SK-N-SH treated with all-trans-retinoic acid at 6 μM for 48 hours (cell line): ENCODE data around the gene DEAF1.

ENCODE experiments used
- ATAC-seq: fragments of 200-7000 bp; cut with Tn5 transposase; 3 replicates; pipeline ENCODE4 v1.9.1; 2020; ENCODE audit warnings: mild to moderate bottlenecking, moderate library complexity
- BACH2 ChIP-seq: fragments of 250-450 bp; sonication (Bioruptor Pico); IDR thresholded peaks from 2 replicates; pipeline ENCODE4 v1.9.0; 2021; ENCODE audit warnings: mild to moderate bottlenecking, borderline replicate concordance
- CREB5 ChIP-seq: fragments of 250-450 bp; sonication (Bioruptor Pico); IDR thresholded peaks from 2 replicates; pipeline ENCODE4 v1.5.1; 2020; ENCODE audit warnings: low read depth, mild to moderate bottlenecking, moderate library complexity
- CSDC2 ChIP-seq: fragments of 250-450 bp; sonication (Bioruptor Pico); IDR thresholded peaks from 2 replicates; pipeline ENCODE4 v1.5.0; 2020; ENCODE audit warnings: mild to moderate bottlenecking, moderate library complexity
- CSRNP3 ChIP-seq: fragments of 250-450 bp; sonication (Bioruptor Pico); IDR thresholded peaks from 2 replicates; pipeline ENCODE4 v1.5.1; 2021; ENCODE audit warnings: mild to moderate bottlenecking, moderate library complexity
- ESRRG ChIP-seq: fragments of 250-450 bp; sonication (Bioruptor Pico); IDR thresholded peaks from 2 replicates; pipeline ENCODE4 v1.6.1; 2021; ENCODE audit warnings: mild to moderate bottlenecking
- ISL1 ChIP-seq: fragments of 250-450 bp; sonication (Bioruptor Pico); IDR thresholded peaks from 2 replicates; pipeline ENCODE4 v2.1.2; 2022; ENCODE audit warnings: mild to moderate bottlenecking, moderate library complexity
- OSR1 ChIP-seq: fragments of 250-450 bp; sonication (Bioruptor Pico); IDR thresholded peaks from 2 replicates; pipeline ENCODE4 v1.8.0; 2022; ENCODE audit warnings: moderate library complexity, mild to moderate bottlenecking, inconsistent platforms
- PATZ1 ChIP-seq: fragments of 250-450 bp; sonication (Bioruptor Pico); IDR thresholded peaks from 2 replicates; pipeline ENCODE4 v1.8.0; 2020; ENCODE audit warnings: mild to moderate bottlenecking, moderate library complexity, borderline replicate concordance
- POU6F1 ChIP-seq: fragments of 250-450 bp; sonication (Bioruptor Pico); IDR thresholded peaks from 2 replicates; pipeline ENCODE4 v1.8.0; 2021; ENCODE audit warnings: low read depth, mild to moderate bottlenecking, moderate library complexity, borderline replicate concordance
- RARB ChIP-seq: fragments of 250-450 bp; sonication (Bioruptor Pico); IDR thresholded peaks from 2 replicates; pipeline ENCODE4 v1.8.0; 2021; ENCODE audit warnings: mild to moderate bottlenecking, moderate library complexity
- SNAI2 ChIP-seq: fragments of 250-450 bp; sonication (Bioruptor Pico); IDR thresholded peaks from 2 replicates; pipeline ENCODE4 v1.5.0; 2020; ENCODE audit warnings: mild to moderate bottlenecking, moderate library complexity
- TCF4 ChIP-seq: fragments of 250-450 bp; sonication (Bioruptor Pico); IDR thresholded peaks from 2 replicates; pipeline ENCODE4 v1.8.0; 2021; ENCODE audit warnings: mild to moderate bottlenecking, moderate library complexity, borderline replicate concordance
- TOX ChIP-seq: fragments of 250-450 bp; sonication (Bioruptor Pico); IDR thresholded peaks from 2 replicates; pipeline ENCODE4 v1.8.0; 2021; ENCODE audit warnings: mild to moderate bottlenecking, moderate library complexity, borderline replicate concordance
- TSHZ2 ChIP-seq: fragments of 250-450 bp; sonication (Bioruptor Pico); IDR thresholded peaks from 2 replicates; pipeline ENCODE4 v1.5.0; 2020; ENCODE audit warnings: mild to moderate bottlenecking, moderate library complexity
- ZC3H10 ChIP-seq: fragments of 250-450 bp; sonication (Bioruptor Pico); IDR thresholded peaks from 2 replicates; pipeline ENCODE4 v1.5.1; 2021; ENCODE audit warnings: mild to moderate bottlenecking, moderate library complexity
- ZFP30 ChIP-seq: fragments of 450-650 bp; formaldehyde crosslinking; IDR thresholded peaks from 2 replicates; pipeline ENCODE4 v1.5.0; 2022; ENCODE audit warnings: mild to moderate bottlenecking, moderate library complexity
- ZNF565 ChIP-seq: fragments of 450-650 bp; formaldehyde crosslinking; conservative IDR thresholded peaks from 2 replicates; pipeline ENCODE4 v1.5.0; 2020; ENCODE audit warnings: low read depth, mild to moderate bottlenecking, moderate library complexity
- ZNF70 ChIP-seq: fragments of 450-650 bp; formaldehyde crosslinking; IDR thresholded peaks from 2 replicates; pipeline ENCODE4 v1.5.0; 2020; ENCODE audit warnings: mild to moderate bottlenecking, moderate library complexity

DEAF1 gene

GRCh38 chr11:674406-674805 lies 20.6 kb downstream of the DEAF1 start:
- TF ChIP-seq ZNF565 (CRISPR knock-in tag) (no peak), TSHZ2 (no peak), SNAI2 (no peak), ZFP30 (CRISPR knock-in tag) (no peak)
- TF ChIP-seq, all 23 proteins: peak for 0

GRCh38 chr11:673866-674265 lies 21.2 kb downstream of the DEAF1 start:
- ATAC-seq: no peak

More at GRCh38 chr11:674406-674805, 20.6 kb downstream of the DEAF1 start:
- no peak for ATAC-seq

More at GRCh38 chr11:673866-674265, 21.2 kb downstream of the DEAF1 start:
- TF ChIP-seq POU6F1 (CRISPR knock-in tag): no peak
- no peak for TF ChIP-seq CSRNP3
- no peak for TF ChIP-seq TCF4 (CRISPR knock-in tag)
- TF ChIP-seq ZC3H10 (CRISPR knock-in tag): no peak
- no peak for TF ChIP-seq TSHZ2
- TF ChIP-seq PATZ1 (CRISPR knock-in tag): no peak
- no peak for TF ChIP-seq SNAI2
- TF ChIP-seq OSR1 (CRISPR knock-in tag): no peak
- TF ChIP-seq ZNF70 (CRISPR knock-in tag): no peak
- TF ChIP-seq RARB: no peak
- no peak for TF ChIP-seq TOX (CRISPR knock-in tag)
- TF ChIP-seq BACH2 (CRISPR knock-in tag): no peak
- TF ChIP-seq ISL1: no peak
- no peak for TF ChIP-seq CSDC2
- TF ChIP-seq ESRRG (CRISPR knock-in tag): no peak
- no peak for TF ChIP-seq CREB5 (CRISPR knock-in tag)
